K562 (cell line): ENCODE results near the gene APC. TPM values are rescaled to one million over a fixed set of nuclear protein-coding genes. Genes with fewer than 3 reads are reported as not detected.
A peak's percentile ranks its signal among the peaks of the same experiment; 100 is the strongest.

Source experiments
- CBX8 ChIP-seq: fragments of 200-600 bp; sonication (generic); IDR thresholded peaks from 2 replicates; pipeline ENCODE4 v1.6.1; 2012; ENCODE audit warnings: borderline replicate concordance, mixed run types, low read depth, mild to moderate bottlenecking, moderate library complexity, mixed read lengths, low read length, control low read depth, inconsistent platforms; ENCODE audit not compliant: poor library complexity, severe bottlenecking; ENCODE audit errors: extremely low read depth
- CEBPG ChIP-seq, 3 experiments: fragments of 200-800 bp in 1 of 3; sonication (Bioruptor generic) in 1 of 3; sonication (generic) in 1 of 3; formaldehyde crosslinking in 1 of 3; IDR thresholded peaks in 2 of 3; conservative IDR thresholded peaks in 1 of 3; 2 replicates each; pipeline versions ENCODE4 v1.6.1 to v1.8.0; 2016 to 2022; ENCODE audit warnings: missing compliant biosample characterization in 2 of 3, missing genetic modification characterization in 2 of 3, mild to moderate bottlenecking in 1 of 3, missing genetic modification reagents in 1 of 3
- CHD7 ChIP-seq: fragments of 200-600 bp; sonication (generic); IDR thresholded peaks from one replicate; pipeline ENCODE4 v1.6.1; 2012; ENCODE audit warnings: mild to moderate bottlenecking, low read depth, low read length, inconsistent platforms
- ELF4 ChIP-seq: fragments of 450-650 bp; formaldehyde crosslinking; IDR thresholded peaks from 2 replicates; pipeline ENCODE4 v1.4.0; 2022; ENCODE audit warnings: missing genetic modification characterization
- FOXP1 ChIP-seq: sonication (generic); formaldehyde crosslinking; IDR thresholded peaks from 2 replicates; pipeline ENCODE4 v1.8.0; 2022; ENCODE audit warnings: mild to moderate bottlenecking, missing genetic modification reagents
- NUFIP1 ChIP-seq: fragments of 450-650 bp; IDR thresholded peaks from 2 replicates; pipeline ENCODE4 v1.6.1; 2018; ENCODE audit not compliant: partially characterized antibody
- PPARD ChIP-seq: fragments of 250-450 bp; sonication (Bioruptor Pico); IDR thresholded peaks from 2 replicates; pipeline ENCODE4 v1.8.0; 2022; ENCODE audit warnings: inconsistent platforms, mild to moderate bottlenecking, moderate library complexity
- SUPT5H ChIP-seq: fragments of 450-650 bp; IDR thresholded peaks from 2 replicates; pipeline ENCODE4 v1.6.1; 2016
- TAF9B ChIP-seq: fragments of 450-650 bp; IDR thresholded peaks from 2 replicates; pipeline ENCODE4 v1.6.1; 2018; ENCODE audit warnings: mild to moderate bottlenecking; ENCODE audit not compliant: partially characterized antibody
- TCF3 ChIP-seq: sonication (generic); formaldehyde crosslinking; IDR thresholded peaks from 2 replicates; pipeline ENCODE4 v1.4.0; 2020; ENCODE audit warnings: mild to moderate bottlenecking, missing genetic modification reagents
- ZBTB2 ChIP-seq: fragments of 450-650 bp; IDR thresholded peaks from 2 replicates; pipeline ENCODE4 v1.6.1; 2016; ENCODE audit warnings: antibody characterized with exemption
- ZNF175 ChIP-seq: fragments of 200-800 bp; sonication (Bioruptor generic); IDR thresholded peaks from 2 replicates; pipeline ENCODE4 v1.6.1; 2016; ENCODE audit warnings: low read depth, mild to moderate bottlenecking, missing genetic modification characterization, missing compliant biosample characterization
- polyA plus RNA-seq, 8 experiments: library from polyadenylated mRNA; depleted of rRNA in 4 of 8; stranded (reverse) in 5 of 8; unstranded in 3 of 8; fragments of >200 nt; fragmentation: Nextera tagmentation in 2 of 8; fragmentation: Illumina TruSeq in 1 of 8; extraction: Ambion mirVana in 2 of 8; extraction: Trizol in 1 of 8; gene quantifications; 2 replicates each; pipeline versions ENCODE4 v1.2.1 to v1.2.3, GENCODE V29; 2011 to 2014; ENCODE audit warnings: inconsistent platforms in 1 of 8, missing spikeins in 1 of 8
- total RNA-seq, 7 experiments: library from RNA; depleted of rRNA in 6 of 7; stranded (reverse); fragments of >200 nt in 6 of 7; fragmentation: Illumina TruSeq in 2 of 7; extraction: Trizol in 2 of 7; gene quantifications; 2 replicates each; pipeline versions ENCODE4 v1.2.1 to v1.2.3, GENCODE V29; 2011 to 2021; ENCODE audit warnings: low replicate concordance in 1 of 7

The APC gene
- total and polyA plus RNA-seq, 9 of the 15 experiments (the other 6 are each of a cell fraction or from before 2014, with no cell fraction given), result 5.7 to 29.5 (median 15.4) TPM

GRCh38 chr5:112694853-112695709 lies 42.6 kb upstream of the APC start (continued):
- TF ChIP-seq CHD7 (no peak), CBX8 (no peak), CEBPG (CRISPR knock-in tag; IDR thresholded peaks at IDR 0.05) (peak; percentile 85), CEBPG (tag; conservative IDR thresholded peaks at IDR 0.05 in 1 of 2, IDR thresholded peaks at IDR 0.05 in 1 of 2) (peak; percentile 92 to 97), NUFIP1 (no peak), SUPT5H (no peak), FOXP1 (CRISPR knock-in tag) (no peak), ZNF175 (CRISPR knock-in tag) (no peak), ELF4 (CRISPR knock-in tag) (peak; percentile 35; the same call in 1 of the 2 replicates), ZBTB2 (no peak), PPARD (CRISPR knock-in tag) (no peak), TAF9B (peak; percentile 53), TCF3 (CRISPR knock-in tag) (peak; percentile 73)
